K562 (cell line): ENCODE results near the gene STING1. TPM values are rescaled to one million over a fixed set of nuclear protein-coding genes. Genes with fewer than 3 reads are reported as not detected.

Experiments used
- CREM ChIP-seq: IDR thresholded peaks from 2 replicates; pipeline ENCODE4 v1.6.1; 2014; ENCODE audit warnings: antibody characterized with exemption, low read depth
- ETV1 ChIP-seq: fragments of 450-650 bp; conservative IDR thresholded peaks from 2 replicates; pipeline ENCODE4 v1.6.1; 2016; ENCODE audit warnings: missing genetic modification characterization, control low read depth, low read depth, missing compliant biosample characterization
- EZH2 ChIP-seq: IDR thresholded peaks from 2 replicates; pipeline ENCODE4 v1.6.1; 2012; ENCODE audit warnings: low read depth, mild to moderate bottlenecking, inconsistent platforms, low read length, borderline replicate concordance
- HMG20A ChIP-seq: fragments of 450-650 bp; formaldehyde crosslinking; conservative IDR thresholded peaks from 2 replicates; pipeline ENCODE4 v1.4.0; 2020; ENCODE audit warnings: mild to moderate bottlenecking, mixed read lengths
- HNRNPH1 ChIP-seq: fragments of 200-400 bp; formaldehyde crosslinking; optimal IDR thresholded peaks from 2 replicates; pipeline ENCODE3; 2017; ENCODE audit warnings: low read depth, mild to moderate bottlenecking, low read length, moderate library complexity
- KDM5B ChIP-seq: fragments of 200-600 bp; sonication (generic); IDR thresholded peaks from 2 replicates; pipeline ENCODE4 v1.6.1; 2012; ENCODE audit warnings: low read depth, mild to moderate bottlenecking, moderate library complexity, low read length, control low read depth, inconsistent platforms; ENCODE audit not compliant: insufficient replicate concordance
- MEF2D ChIP-seq: conservative IDR thresholded peaks from 2 replicates; pipeline ENCODE4 v1.6.1; 2016; ENCODE audit warnings: low read depth, missing genetic modification characterization, missing compliant biosample characterization
- NR2C2 ChIP-seq, 2 experiments: fragments of 200-800 bp in 1 of 2; sonication (Bioruptor generic) in 1 of 2; sonication (generic) in 1 of 2; formaldehyde crosslinking in 1 of 2; IDR thresholded peaks; 2 replicates each; pipeline versions ENCODE4 v1.6.1 to v1.8.0; 2016 to 2022; ENCODE audit warnings: mild to moderate bottlenecking in 1 of 2, missing compliant biosample characterization in 1 of 2, missing genetic modification characterization in 1 of 2, missing genetic modification reagents in 1 of 2
- PCBP2 ChIP-seq: fragments of 200-400 bp; formaldehyde crosslinking; IDR thresholded peaks from 2 replicates; pipeline ENCODE4 v1.6.1; 2018; ENCODE audit warnings: low read length, low read depth, mild to moderate bottlenecking, moderate library complexity; ENCODE audit not compliant: poor library complexity, severe bottlenecking
- RBM25 ChIP-seq: fragments of 200-400 bp; formaldehyde crosslinking; IDR thresholded peaks from 2 replicates; pipeline ENCODE4 v1.6.1; 2018; ENCODE audit warnings: low read length, low read depth, moderate library complexity; ENCODE audit not compliant: severe bottlenecking
- RNF219 ChIP-seq: fragments of 250-450 bp; sonication (Bioruptor Pico); IDR thresholded peaks from 2 replicates; pipeline ENCODE4 v1.5.0; 2022; ENCODE audit warnings: mild to moderate bottlenecking
- SIX5 ChIP-seq, 2 experiments: IDR thresholded peaks; 2 replicates each; pipeline ENCODE4 v1.6.1; 2011; ENCODE audit warnings: low read length in 2 of 2, borderline replicate concordance in 1 of 2, low read depth in 1 of 2, mild to moderate bottlenecking in 1 of 2, moderate library complexity in 1 of 2; ENCODE audit not compliant: insufficient read depth in 1 of 2
- SP2 ChIP-seq: IDR thresholded peaks from 2 replicates; pipeline ENCODE4 v1.6.1; 2011; ENCODE audit warnings: mild to moderate bottlenecking, low read depth, low read length, moderate library complexity; ENCODE audit not compliant: poor library complexity, severe bottlenecking; ENCODE audit errors: extremely low read depth
- TAL1 ChIP-seq: fragments of 450-650 bp; IDR thresholded peaks from 2 replicates; pipeline ENCODE4 v1.6.1; 2016; ENCODE audit warnings: mild to moderate bottlenecking
- THAP7 ChIP-seq: fragments of 250-450 bp; sonication (Bioruptor Pico); IDR thresholded peaks from 2 replicates; pipeline ENCODE4 v1.5.0; 2021
- ZNF133 ChIP-seq: fragments of 250-450 bp; sonication (Bioruptor Pico); IDR thresholded peaks from 2 replicates; pipeline ENCODE4 v1.4.0; 2020; ENCODE audit warnings: mild to moderate bottlenecking
- ZNF239 ChIP-seq: fragments of 250-450 bp; sonication (Bioruptor Pico); IDR thresholded peaks from 2 replicates; pipeline ENCODE4 v1.4.0; 2020; ENCODE audit warnings: mild to moderate bottlenecking
- ZNF3 ChIP-seq: fragments of 250-450 bp; sonication (Bioruptor Pico); IDR thresholded peaks from 2 replicates; pipeline ENCODE4 v1.5.0; 2021; ENCODE audit warnings: mild to moderate bottlenecking, moderate library complexity
- ZNF699 ChIP-seq: fragments of 250-450 bp; sonication (Bioruptor Pico); IDR thresholded peaks from 2 replicates; pipeline ENCODE4 v1.8.0; 2021; ENCODE audit warnings: mild to moderate bottlenecking, moderate library complexity; ENCODE audit not compliant: insufficient replicate concordance
- polyA plus RNA-seq, 8 experiments: library from polyadenylated mRNA; depleted of rRNA in 4 of 8; stranded (reverse) in 5 of 8; unstranded in 3 of 8; fragments of >200 nt; fragmentation: Nextera tagmentation in 2 of 8; fragmentation: Illumina TruSeq in 1 of 8; extraction: Ambion mirVana in 2 of 8; extraction: Trizol in 1 of 8; gene quantifications; 2 replicates each; pipeline versions ENCODE4 v1.2.1 to v1.2.3, GENCODE V29; 2011 to 2014; ENCODE audit warnings: inconsistent platforms in 1 of 8, missing spikeins in 1 of 8
- total RNA-seq, 7 experiments: library from RNA; depleted of rRNA in 6 of 7; stranded (reverse); fragments of >200 nt in 6 of 7; fragmentation: Illumina TruSeq in 2 of 7; extraction: Trizol in 2 of 7; gene quantifications; 2 replicates each; pipeline versions ENCODE4 v1.2.1 to v1.2.3, GENCODE V29; 2011 to 2021; ENCODE audit warnings: low replicate concordance in 1 of 7
- TF ChIP-seq, protein P1 (sequence below), 2 experiments: fragments of 450-650 bp; IDR thresholded peaks; 2 replicates each; pipeline ENCODE4 v1.6.1; 2018; ENCODE audit warnings: mild to moderate bottlenecking in 2 of 2, low read depth in 1 of 2; ENCODE audit not compliant: partially characterized antibody in 2 of 2

The STING1 gene
- total and polyA plus RNA-seq, 9 of the 15 experiments (the other 6 are each of a cell fraction or from before 2014, with no cell fraction given), result 20.8 to 69.1 (median 44.7) TPM

DNA sequence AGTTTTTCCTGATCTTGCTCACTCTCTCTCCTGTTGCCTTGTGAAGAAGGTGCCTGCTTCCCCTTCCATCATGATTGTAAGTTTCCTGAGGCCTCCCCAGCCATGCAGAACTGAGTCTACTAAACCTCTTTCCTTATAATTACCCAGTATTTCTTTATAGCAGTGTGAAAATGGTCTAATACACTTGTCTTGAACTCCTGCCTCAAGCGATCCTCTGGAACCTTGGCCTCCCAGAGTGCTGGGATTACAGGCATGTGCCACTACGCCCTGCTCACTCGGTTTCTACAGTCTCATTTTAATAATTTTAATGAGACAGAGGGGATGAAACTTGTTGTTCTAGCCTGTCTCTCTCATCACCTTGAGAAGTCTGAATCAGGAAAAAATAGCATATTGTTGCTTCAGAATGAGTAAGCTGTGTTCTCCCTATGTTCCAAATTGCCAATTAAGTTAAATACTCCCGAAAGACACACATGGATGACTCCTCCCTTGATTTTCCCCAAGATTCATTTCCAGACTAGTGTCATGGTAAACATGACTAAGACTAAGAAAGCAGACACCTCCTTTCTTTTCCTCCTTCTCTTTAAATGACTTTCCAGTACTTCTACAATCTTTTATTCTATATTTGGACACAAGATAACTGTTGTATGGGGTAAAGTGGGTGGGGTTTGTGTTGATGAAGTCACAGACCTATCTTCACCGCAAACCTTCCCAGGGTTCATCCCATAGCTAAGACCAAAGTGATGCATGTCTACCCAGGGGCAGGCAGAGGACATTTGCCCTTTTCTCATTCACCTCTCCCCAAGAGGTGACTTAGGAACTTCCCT is 35.4 kb downstream of the STING1 start (continued):
- TF ChIP-seq, protein P1, sequence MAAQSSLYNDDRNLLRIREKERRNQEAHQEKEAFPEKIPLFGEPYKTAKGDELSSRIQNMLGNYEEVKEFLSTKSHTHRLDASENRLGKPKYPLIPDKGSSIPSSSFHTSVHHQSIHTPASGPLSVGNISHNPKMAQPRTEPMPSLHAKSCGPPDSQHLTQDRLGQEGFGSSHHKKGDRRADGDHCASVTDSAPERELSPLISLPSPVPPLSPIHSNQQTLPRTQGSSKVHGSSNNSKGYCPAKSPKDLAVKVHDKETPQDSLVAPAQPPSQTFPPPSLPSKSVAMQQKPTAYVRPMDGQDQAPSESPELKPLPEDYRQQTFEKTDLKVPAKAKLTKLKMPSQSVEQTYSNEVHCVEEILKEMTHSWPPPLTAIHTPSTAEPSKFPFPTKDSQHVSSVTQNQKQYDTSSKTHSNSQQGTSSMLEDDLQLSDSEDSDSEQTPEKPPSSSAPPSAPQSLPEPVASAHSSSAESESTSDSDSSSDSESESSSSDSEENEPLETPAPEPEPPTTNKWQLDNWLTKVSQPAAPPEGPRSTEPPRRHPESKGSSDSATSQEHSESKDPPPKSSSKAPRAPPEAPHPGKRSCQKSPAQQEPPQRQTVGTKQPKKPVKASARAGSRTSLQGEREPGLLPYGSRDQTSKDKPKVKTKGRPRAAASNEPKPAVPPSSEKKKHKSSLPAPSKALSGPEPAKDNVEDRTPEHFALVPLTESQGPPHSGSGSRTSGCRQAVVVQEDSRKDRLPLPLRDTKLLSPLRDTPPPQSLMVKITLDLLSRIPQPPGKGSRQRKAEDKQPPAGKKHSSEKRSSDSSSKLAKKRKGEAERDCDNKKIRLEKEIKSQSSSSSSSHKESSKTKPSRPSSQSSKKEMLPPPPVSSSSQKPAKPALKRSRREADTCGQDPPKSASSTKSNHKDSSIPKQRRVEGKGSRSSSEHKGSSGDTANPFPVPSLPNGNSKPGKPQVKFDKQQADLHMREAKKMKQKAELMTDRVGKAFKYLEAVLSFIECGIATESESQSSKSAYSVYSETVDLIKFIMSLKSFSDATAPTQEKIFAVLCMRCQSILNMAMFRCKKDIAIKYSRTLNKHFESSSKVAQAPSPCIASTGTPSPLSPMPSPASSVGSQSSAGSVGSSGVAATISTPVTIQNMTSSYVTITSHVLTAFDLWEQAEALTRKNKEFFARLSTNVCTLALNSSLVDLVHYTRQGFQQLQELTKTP (IDR thresholded peaks at IDR 0.05; ENCODE audit: low read depth in 1 of 2, partially characterized antibody in 2 of 2), result no peak
- TF ChIP-seq MEF2D (peak; percentile 85), CREM (0 out of 2 replicates have a peak, but pooled peaks have one; percentile 24), ZNF699 (CRISPR knock-in tag) (no peak), NR2C2 (CRISPR knock-in tag; IDR thresholded peaks at IDR 0.05) (no peak), NR2C2 (tag; IDR thresholded peaks at IDR 0.05) (peak; percentile 44; the same call in 1 of the 2 replicates), RNF219 (no peak), SP2 (no peak), TAL1 (no peak), PCBP2 (no peak), THAP7 (CRISPR knock-in tag) (no peak), ZNF133 (no peak), EZH2 (no peak), HNRNPH1 (no peak), SIX5 (IDR thresholded peaks at IDR 0.05; ENCODE audit: borderline replicate concordance in 1 of 2, insufficient read depth in 1 of 2, low read depth in 1 of 2, low read length in 2 of 2) (no peak), HMG20A (no peak), RBM25 (no peak), ZNF239 (CRISPR knock-in tag) (no peak), ETV1 (no peak), ZNF3 (CRISPR knock-in tag) (no peak), KDM5B (no peak)
